MM.1S (cell line): ENCODE measurements around the gene ESF1.

Experiments used
- DNase-seq: peaks from one replicate; pipeline ENCODE4 v3.0.0-alpha.2; 2015
- H2AFZ ChIP-seq: fragments of 300-600 bp; sonication (generic); 2 replicates; pipeline ENCODE4 v1.6.0; 2016; ENCODE audit warnings: antibody characterized with exemption, low read length
- H3F3A ChIP-seq: fragments of 300-600 bp; sonication (generic); 2 replicates; pipeline ENCODE4 v1.6.1; 2016; ENCODE audit warnings: mild to moderate bottlenecking, antibody characterized with exemption, low read length, moderate library complexity, mixed read lengths; ENCODE audit not compliant: insufficient read depth
- H3K27ac ChIP-seq: fragments of 300-600 bp; sonication (generic); 2 replicates; pipeline ENCODE4 v1.5.1; 2016; ENCODE audit warnings: mild to moderate bottlenecking, low read length
- H3K27me3 ChIP-seq: fragments of 300-600 bp; sonication (generic); replicated peaks from 2 replicates; pipeline ENCODE4 v1.6.0; 2016; ENCODE audit warnings: low read length; ENCODE audit not compliant: insufficient read depth
- H3K36me3 ChIP-seq: fragments of 300-600 bp; sonication (generic); replicated peaks from 2 replicates; pipeline ENCODE4 v1.6.1; 2016; ENCODE audit warnings: mild to moderate bottlenecking, low read length, mixed read lengths; ENCODE audit not compliant: insufficient read depth
- H3K4me1 ChIP-seq: fragments of 300-600 bp; sonication (generic); 2 replicates; pipeline ENCODE4 v1.6.1; 2016; ENCODE audit warnings: low read length, mixed read lengths
- H3K4me2 ChIP-seq: fragments of 300-600 bp; sonication (generic); 2 replicates; pipeline ENCODE4 v1.6.0; 2016; ENCODE audit warnings: low read depth, low read length
- H3K4me3 ChIP-seq: fragments of 300-600 bp; sonication (generic); 2 replicates; pipeline ENCODE4 v1.5.1; 2016; ENCODE audit warnings: low read length, mixed read lengths
- H3K79me2 ChIP-seq: fragments of 300-600 bp; sonication (generic); 2 replicates; pipeline ENCODE4 v1.6.1; 2016; ENCODE audit warnings: mixed run types, low read length, mixed read lengths
- H3K9ac ChIP-seq: fragments of 300-600 bp; sonication (generic); 2 replicates; pipeline ENCODE4 v1.6.1; 2016; ENCODE audit warnings: low read length, mixed read lengths
- H3K9me2 ChIP-seq: fragments of 300-600 bp; sonication (generic); replicated peaks from 2 replicates; pipeline ENCODE4 v1.6.1; 2016; ENCODE audit warnings: mild to moderate bottlenecking, low read length, mixed read lengths; ENCODE audit not compliant: insufficient read depth
- H3K9me3 ChIP-seq: fragments of 300-600 bp; sonication (generic); replicated peaks from 2 replicates; pipeline ENCODE4 v1.6.1; 2016; ENCODE audit warnings: mild to moderate bottlenecking, low read length, mixed read lengths; ENCODE audit not compliant: insufficient read depth
- H4K20me1 ChIP-seq: fragments of 300-600 bp; sonication (generic); 2 replicates; pipeline ENCODE4 v1.6.1; 2016; ENCODE audit warnings: mild to moderate bottlenecking, low read length, moderate library complexity, mixed read lengths; ENCODE audit not compliant: insufficient read depth
- EZH2 ChIP-seq: fragments of 300-600 bp; sonication (generic); optimal IDR thresholded peaks from 2 replicates; pipeline ENCODE3; 2017; ENCODE audit warnings: low read depth, mild to moderate bottlenecking, antibody characterized with exemption, low read length, mixed read lengths
- EZH2phosphoT487 ChIP-seq: fragments of 300-600 bp; sonication (generic); IDR thresholded peaks from 2 replicates; pipeline ENCODE4 v1.6.1; 2018; ENCODE audit warnings: antibody characterized with exemption, low read length
- TF ChIP-seq, protein P1 (sequence below): fragments of 300-600 bp; sonication (generic); IDR thresholded peaks from 2 replicates; pipeline ENCODE4 v1.5.1; 2016; ENCODE audit warnings: antibody characterized with exemption, low read length, mixed read lengths

Gene ESF1, protein sequence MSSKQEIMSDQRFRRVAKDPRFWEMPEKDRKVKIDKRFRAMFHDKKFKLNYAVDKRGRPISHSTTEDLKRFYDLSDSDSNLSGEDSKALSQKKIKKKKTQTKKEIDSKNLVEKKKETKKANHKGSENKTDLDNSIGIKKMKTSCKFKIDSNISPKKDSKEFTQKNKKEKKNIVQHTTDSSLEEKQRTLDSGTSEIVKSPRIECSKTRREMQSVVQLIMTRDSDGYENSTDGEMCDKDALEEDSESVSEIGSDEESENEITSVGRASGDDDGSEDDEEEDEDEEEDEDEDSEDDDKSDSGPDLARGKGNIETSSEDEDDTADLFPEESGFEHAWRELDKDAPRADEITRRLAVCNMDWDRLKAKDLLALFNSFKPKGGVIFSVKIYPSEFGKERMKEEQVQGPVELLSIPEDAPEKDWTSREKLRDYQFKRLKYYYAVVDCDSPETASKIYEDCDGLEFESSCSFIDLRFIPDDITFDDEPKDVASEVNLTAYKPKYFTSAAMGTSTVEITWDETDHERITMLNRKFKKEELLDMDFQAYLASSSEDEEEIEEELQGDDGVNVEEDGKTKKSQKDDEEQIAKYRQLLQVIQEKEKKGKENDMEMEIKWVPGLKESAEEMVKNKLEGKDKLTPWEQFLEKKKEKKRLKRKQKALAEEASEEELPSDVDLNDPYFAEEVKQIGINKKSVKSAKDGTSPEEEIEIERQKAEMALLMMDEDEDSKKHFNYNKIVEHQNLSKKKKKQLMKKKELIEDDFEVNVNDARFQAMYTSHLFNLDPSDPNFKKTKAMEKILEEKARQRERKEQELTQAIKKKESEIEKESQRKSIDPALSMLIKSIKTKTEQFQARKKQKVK

DNA sequence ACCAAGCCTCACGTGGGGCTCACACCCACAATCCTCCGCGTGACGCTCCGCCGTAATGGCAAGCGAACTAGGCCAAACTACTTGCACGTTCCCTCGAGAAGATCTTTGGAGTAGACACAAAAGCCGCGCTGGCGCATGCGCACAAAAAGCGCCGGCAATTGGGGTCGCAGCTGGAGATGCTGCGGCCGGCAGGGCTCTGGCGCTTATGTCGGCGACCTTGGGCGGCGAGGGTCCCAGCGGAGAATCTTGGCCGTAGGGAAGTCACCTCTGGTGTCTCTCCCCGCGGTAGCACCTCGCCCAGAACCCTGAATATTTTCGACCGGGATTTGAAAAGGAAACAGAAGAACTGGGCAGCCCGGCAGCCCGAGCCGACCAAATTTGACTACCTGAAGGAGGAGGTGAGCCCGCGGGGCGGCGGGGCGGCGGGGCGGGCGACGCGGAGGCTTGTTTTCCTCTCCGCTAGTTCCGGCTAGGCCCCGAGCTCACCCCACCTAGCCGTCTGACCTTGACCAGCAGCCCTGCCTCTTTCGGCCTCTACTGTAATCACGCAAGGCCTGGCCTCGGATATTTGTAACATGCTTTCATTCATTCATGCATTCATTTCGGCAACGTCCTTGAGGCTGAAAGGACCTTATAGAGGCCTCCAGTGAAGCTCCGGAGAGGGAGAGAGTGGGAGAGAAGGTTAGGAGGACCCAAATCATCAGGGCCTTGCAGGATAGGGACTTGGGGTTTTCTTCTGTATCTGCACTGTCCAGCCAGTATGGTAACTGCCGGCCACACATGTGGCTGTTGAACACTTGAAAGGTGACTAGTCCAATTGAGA, at the start of gene ESF1, which contains the start of gene NDUFAF5:
ESF1 (minus strand) TSS at position 27 of the 823 bp plus-strand sequence. CDS start 1,779 bp downstream, outside the sequence.
NDUFAF5 (plus strand) TSS at position 136 of the 823 bp plus-strand sequence; CDS start at position 177, 41 bp downstream.
- peak within 1 kb of the TSS; percentile 95 for H2AFZ ChIP-seq
- H3K4me3 ChIP-seq: peak within 1 kb of the TSS; percentile 97
- peaks cover 77% of the 10 kb centered on the region for H3K79me2 ChIP-seq
- H3F3A ChIP-seq: peaks cover 12% of the 10 kb centered on the region
- H3K27ac ChIP-seq: peak within 1 kb of the TSS; percentile 88
- peak within 1 kb of the TSS; percentile 89 for H3K9ac ChIP-seq
- DNase-seq: peak; percentile 98
- no peaks in the 10 kb centered on the region for H4K20me1 ChIP-seq
- peak within 1 kb of the TSS; percentile 77 for H3K4me2 ChIP-seq
- peaks cover 11% of the 10 kb centered on the region; the same call in 1 of the 2 replicates for H3K36me3 ChIP-seq
- TF ChIP-seq EZH2phosphoT487: no peak
- TF ChIP-seq, protein P1, sequence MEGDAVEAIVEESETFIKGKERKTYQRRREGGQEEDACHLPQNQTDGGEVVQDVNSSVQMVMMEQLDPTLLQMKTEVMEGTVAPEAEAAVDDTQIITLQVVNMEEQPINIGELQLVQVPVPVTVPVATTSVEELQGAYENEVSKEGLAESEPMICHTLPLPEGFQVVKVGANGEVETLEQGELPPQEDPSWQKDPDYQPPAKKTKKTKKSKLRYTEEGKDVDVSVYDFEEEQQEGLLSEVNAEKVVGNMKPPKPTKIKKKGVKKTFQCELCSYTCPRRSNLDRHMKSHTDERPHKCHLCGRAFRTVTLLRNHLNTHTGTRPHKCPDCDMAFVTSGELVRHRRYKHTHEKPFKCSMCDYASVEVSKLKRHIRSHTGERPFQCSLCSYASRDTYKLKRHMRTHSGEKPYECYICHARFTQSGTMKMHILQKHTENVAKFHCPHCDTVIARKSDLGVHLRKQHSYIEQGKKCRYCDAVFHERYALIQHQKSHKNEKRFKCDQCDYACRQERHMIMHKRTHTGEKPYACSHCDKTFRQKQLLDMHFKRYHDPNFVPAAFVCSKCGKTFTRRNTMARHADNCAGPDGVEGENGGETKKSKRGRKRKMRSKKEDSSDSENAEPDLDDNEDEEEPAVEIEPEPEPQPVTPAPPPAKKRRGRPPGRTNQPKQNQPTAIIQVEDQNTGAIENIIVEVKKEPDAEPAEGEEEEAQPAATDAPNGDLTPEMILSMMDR: no peak
- TF ChIP-seq EZH2: no peak
- peaks cover 16% of the 10 kb centered on the region for H3K4me1 ChIP-seq
- H3K27me3 ChIP-seq: no peaks in the 10 kb centered on the region
- H3K9me2 ChIP-seq: no peaks in the 10 kb centered on the region
- H3K9me3 ChIP-seq: no peaks in the 10 kb centered on the region

DNA sequence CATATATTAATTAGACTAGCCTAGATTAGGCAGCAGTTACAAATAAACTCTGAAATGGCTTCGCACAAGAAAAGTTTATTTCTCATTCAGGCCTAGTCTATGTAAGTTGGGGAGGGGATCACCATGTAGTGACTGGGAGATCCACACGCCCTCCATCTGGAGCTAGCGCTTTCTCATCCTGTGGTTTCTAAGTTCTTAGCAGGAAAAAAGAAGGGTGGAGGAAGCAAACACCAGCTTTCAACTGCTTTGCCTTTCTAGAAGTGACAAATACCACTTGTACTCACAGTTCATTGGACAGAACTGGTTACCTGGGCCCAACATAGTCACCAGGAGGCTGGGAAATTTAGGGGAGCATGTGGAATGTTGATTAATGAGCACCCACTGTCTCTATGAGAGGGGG, 46.8 kb upstream of the ESF1 start:
- no peaks in the 10 kb centered on the region for H3K36me3 ChIP-seq
- H3K27ac ChIP-seq: no peak overlapping the region
- DNase-seq: no peak
- no peaks in the 10 kb centered on the region for H3K27me3 ChIP-seq
- no peaks in the 10 kb centered on the region for H4K20me1 ChIP-seq
- H3K9me2 ChIP-seq: no peaks in the 10 kb centered on the region
- no peak overlapping the region for H3K9ac ChIP-seq
- no peaks in the 10 kb centered on the region for H3F3A ChIP-seq
- H3K4me2 ChIP-seq: no peak overlapping the region
- H3K4me1 ChIP-seq: no peaks in the 10 kb centered on the region
- no peaks in the 10 kb centered on the region for H3K9me3 ChIP-seq
- TF ChIP-seq, protein P1: no peak
- TF ChIP-seq EZH2: no peak
- TF ChIP-seq EZH2phosphoT487: no peak
- H2AFZ ChIP-seq: no peak overlapping the region
- H3K79me2 ChIP-seq: no peaks in the 10 kb centered on the region
- H3K4me3 ChIP-seq: no peak overlapping the region

DNA sequence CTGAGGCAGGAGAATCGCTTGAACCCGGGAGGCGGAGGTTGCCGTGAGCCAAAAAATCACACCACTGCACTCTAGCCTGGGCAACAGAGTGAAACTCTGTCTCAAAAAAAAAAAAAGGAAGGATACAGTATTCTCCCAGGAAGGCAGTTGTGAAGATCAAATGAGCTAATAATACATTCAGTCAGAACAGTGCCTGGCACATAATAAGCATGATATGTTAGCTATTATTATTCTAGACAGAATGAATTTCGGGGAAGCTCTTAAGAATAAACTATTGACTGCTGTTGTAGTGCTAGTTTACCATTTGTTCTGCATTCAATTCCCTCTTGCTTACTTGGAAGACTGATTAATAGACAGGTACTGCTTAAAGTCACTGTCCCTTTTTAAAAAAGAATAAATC, 40.7 kb upstream of the ESF1 start:
- TF ChIP-seq EZH2: no peak
- TF ChIP-seq, protein P1: no peak
- no peak for TF ChIP-seq EZH2phosphoT487
- H3K27ac ChIP-seq: no peak overlapping the region
- no peaks in the 10 kb centered on the region for H3K27me3 ChIP-seq
- H3K9me2 ChIP-seq: no peaks in the 10 kb centered on the region
- no peak overlapping the region for H2AFZ ChIP-seq
- no peaks in the 10 kb centered on the region for H3K4me1 ChIP-seq
- H3K9me3 ChIP-seq: no peaks in the 10 kb centered on the region
- no peaks in the 10 kb centered on the region for H4K20me1 ChIP-seq
- no peaks in the 10 kb centered on the region for H3K36me3 ChIP-seq
- H3K4me3 ChIP-seq: no peak overlapping the region
- H3K9ac ChIP-seq: no peak overlapping the region
- no peak for DNase-seq
- H3K4me2 ChIP-seq: no peak overlapping the region
- H3K79me2 ChIP-seq: no peaks in the 10 kb centered on the region
- H3F3A ChIP-seq: no peaks in the 10 kb centered on the region
